Large intestine (tissue), 3 donors: ENCODE measurements around the gene CYP2C19. TPM values are rescaled to one million over a fixed set of nuclear protein-coding genes. Genes with fewer than 3 reads are reported as not detected.
"Not testable (repeated sequence)": the region's sequence is repeated elsewhere in the genome, so short reads cannot be mapped to it uniquely, and the experiment has no call there.

Experiments used
- DNase-seq, 2 donors: peaks; one replicate each; pipeline versions ENCODE4 v3.0.0 to v3.0.0-alpha.2; 2013
- H3K27ac ChIP-seq: one replicate; pipeline ENCODE4 v1.5.1; 2013; ENCODE audit warnings: low read length
- H3K27me3 ChIP-seq: 2 replicates; pipeline ENCODE4 v1.6.1; 2013; ENCODE audit warnings: low read length; ENCODE audit not compliant: control insufficient read depth, insufficient read depth
- H3K36me3 ChIP-seq: 2 replicates; pipeline ENCODE4 v1.6.1; 2013; ENCODE audit warnings: low read length; ENCODE audit not compliant: control insufficient read depth, insufficient read depth
- H3K4me1 ChIP-seq: one replicate; pipeline ENCODE4 v1.6.1; 2013; ENCODE audit warnings: low read length; ENCODE audit not compliant: control insufficient read depth, insufficient read depth
- H3K4me3 ChIP-seq: one replicate; pipeline ENCODE4 v1.5.1; 2013; ENCODE audit warnings: low read length
- H3K9me3 ChIP-seq: one replicate; pipeline ENCODE4 v1.6.1; 2013; ENCODE audit warnings: mild to moderate bottlenecking, low read depth, low read length, moderate library complexity; ENCODE audit not compliant: control insufficient read depth
- WGBS: methylation state at CpG from one replicate; pipeline ENCODE4 v1.1.5; 2013; ENCODE audit warnings: low lambda C conversion rate; ENCODE audit not compliant: insufficient coverage; 5-methylcytosine and 5-hydroxymethylcytosine counted together
- polyA plus RNA-seq: library from polyadenylated mRNA; unstranded; fragments of 120-200 nt; gene quantifications from one replicate; pipeline ENCODE4 v1.2.1, GENCODE V29; 2013

The CYP2C19 gene
- polyA plus RNA-seq, 1 donor = 26.9 TPM

- H3K27ac ChIP-seq = no peak overlapping the region
- H3K4me1 ChIP-seq = no peaks in the 10 kb centered on the region
- no peak overlapping the region for H3K4me3 ChIP-seq
- H3K27me3 ChIP-seq = no peaks in the 10 kb centered on the region
- H3K36me3 ChIP-seq = peaks cover 5% of the 10 kb centered on the region
- DNase-seq = no peak
- no CpG with 5 or more reads among the region's 4 CpGs for WGBS
- H3K9me3 ChIP-seq = peaks cover 3% of the 10 kb centered on the region
Measured at GRCh38 chr10:94858005-94858404, 95.5 kb downstream of the CYP2C19 start.

- Histone ChIP-seq H3K27me3 (no peaks in the 10 kb centered on the region), H3K27ac (no peak overlapping the region), H3K4me1 (no peaks in the 10 kb centered on the region), H3K9me3 (peaks cover 3% of the 10 kb centered on the region), H3K4me3 (no peak overlapping the region), H3K36me3 (peaks cover 5% of the 10 kb centered on the region)
- no peak for DNase-seq
- WGBS = no CpG with 5 or more reads among the region's 3 CpGs
Measured at GRCh38 chr10:94859086-94859485, 96.6 kb downstream of the CYP2C19 start.

- WGBS = no CpG with 5 or more reads among the region's 1 CpG
Measured at GRCh38 chr10:94878649-94879048, 116.2 kb downstream of the CYP2C19 start.

GRCh38 chr10:94879214-94879613, 116.7 kb downstream of the CYP2C19 start:
- H3K36me3 ChIP-seq = peaks cover 5% of the 10 kb centered on the region
- no peaks in the 10 kb centered on the region for H3K27me3 ChIP-seq
- DNase-seq = no peak
- no peak overlapping the region for H3K27ac ChIP-seq
- no peaks in the 10 kb centered on the region for H3K9me3 ChIP-seq
- no peak overlapping the region for H3K4me3 ChIP-seq
- H3K4me1 ChIP-seq = no peaks in the 10 kb centered on the region
- no CpG with 5 or more reads among the region's 1 CpG for WGBS

More at GRCh38 chr10:94878649-94879048, 116.2 kb downstream of the CYP2C19 start:
- H3K36me3 ChIP-seq = peaks cover 5% of the 10 kb centered on the region
- no peaks in the 10 kb centered on the region for H3K27me3 ChIP-seq
- H3K4me1 ChIP-seq = no peaks in the 10 kb centered on the region
- H3K27ac ChIP-seq = no peak overlapping the region
- H3K9me3 ChIP-seq = no peaks in the 10 kb centered on the region
- H3K4me3 ChIP-seq = no peak overlapping the region
- DNase-seq = no peak

GRCh38 chr10:94889123-94889522, 126.6 kb downstream of the CYP2C19 start:
- 0% methylated on average over 1 of the region's 3 CpGs for WGBS
- H3K36me3 ChIP-seq = peaks cover 2% of the 10 kb centered on the region
- H3K4me1 ChIP-seq = no peaks in the 10 kb centered on the region
- peaks cover 8% of the 10 kb centered on the region for H3K9me3 ChIP-seq
- H3K27me3 ChIP-seq = no peaks in the 10 kb centered on the region
- DNase-seq = no peak
- no peak overlapping the region for H3K4me3 ChIP-seq
- H3K27ac ChIP-seq = no peak overlapping the region

- H3K27ac ChIP-seq = no peak overlapping the region
- peaks cover 8% of the 10 kb centered on the region for H3K9me3 ChIP-seq
- no peaks in the 10 kb centered on the region for H3K4me1 ChIP-seq
- no peaks in the 10 kb centered on the region for H3K27me3 ChIP-seq
- peaks cover 2% of the 10 kb centered on the region for H3K36me3 ChIP-seq
- no peak overlapping the region for H3K4me3 ChIP-seq
- DNase-seq = no peak
- no CpG with 5 or more reads among the region's 4 CpGs for WGBS
Measured at GRCh38 chr10:94890264-94891022, 128.0 kb downstream of the CYP2C19 start.

GRCh38 chr10:94898414-94898813, 135.9 kb downstream of the CYP2C19 start:
- not testable (repeated sequence) for DNase-seq, H3K4me3 ChIP-seq, H3K36me3 ChIP-seq, H3K9me3 ChIP-seq, H3K27ac ChIP-seq, H3K4me1 ChIP-seq, H3K27me3 ChIP-seq
- no CpG with 5 or more reads among the region's 7 CpGs for WGBS

GRCh38 chr10:94902080-94902479, 139.6 kb downstream of the CYP2C19 start:
- Histone ChIP-seq H3K27ac (peak overlapping the region; percentile 61), H3K36me3 (no peaks in the 10 kb centered on the region), H3K4me1 (peaks cover 17% of the 10 kb centered on the region), H3K4me3 (no peak overlapping the region), H3K9me3 (peaks cover 3% of the 10 kb centered on the region), H3K27me3 (no peaks in the 10 kb centered on the region)
- DNase-seq = no peak
- WGBS = no CpG with 5 or more reads among the region's 1 CpG

- peaks cover 17% of the 10 kb centered on the region for H3K4me1 ChIP-seq
- no peak overlapping the region for H3K4me3 ChIP-seq
- H3K27me3 ChIP-seq = no peaks in the 10 kb centered on the region
- peak overlapping the region; percentile 61 for H3K27ac ChIP-seq
- peaks cover 3% of the 10 kb centered on the region for H3K9me3 ChIP-seq
- WGBS = no CpG with 5 or more reads among the region's 1 CpG
- H3K36me3 ChIP-seq = no peaks in the 10 kb centered on the region
- DNase-seq = peak; percentile 83 to 97
Measured at GRCh38 chr10:94902570-94902969, 140.1 kb downstream of the CYP2C19 start.
